Psoas muscle (tissue), 8 donors: ENCODE measurements around the gene CELF4. TPM values are rescaled to one million over a fixed set of nuclear protein-coding genes. Genes with fewer than 3 reads are reported as not detected.

Experiments
- ATAC-seq, 4 donors: fragments of 200-7000 bp; cut with Tn5 transposase; one replicate each; pipeline ENCODE4 v1.9.1; 2020; ENCODE audit warnings: moderate library complexity in 3 of 4, mild to moderate bottlenecking in 2 of 4
- DNase-seq, 2 donors: peaks; one replicate each; pipeline ENCODE4 v3.0.0-alpha.2; 2020
- H3K27ac ChIP-seq: fragments of 200-600 bp; one replicate; pipeline ENCODE4 v1.8.0; 2022
- H3K27me3 ChIP-seq, 3 donors: fragments of 200-600 bp in 1 of 3; one replicate each; pipeline versions ENCODE4 v1.6.1 to v1.8.0; 2013 to 2022; ENCODE audit warnings: low read length in 2 of 3, mild to moderate bottlenecking in 2 of 3, moderate library complexity in 1 of 3; ENCODE audit not compliant: insufficient read depth in 3 of 3
- H3K36me3 ChIP-seq, 2 donors: fragments of 200-600 bp in 1 of 2; one replicate each; pipeline versions ENCODE4 v1.6.1 to v1.8.0; 2013 to 2022; ENCODE audit warnings: low read depth in 1 of 2, mild to moderate bottlenecking in 1 of 2, moderate library complexity in 1 of 2; ENCODE audit not compliant: insufficient read depth in 1 of 2
- H3K4me1 ChIP-seq: fragments of 200-600 bp; one replicate; pipeline ENCODE4 v1.8.0; 2022
- H3K4me3 ChIP-seq: fragments of 200-600 bp; one replicate; pipeline ENCODE4 v1.8.0; 2022; ENCODE audit warnings: mild to moderate bottlenecking
- H3K9me3 ChIP-seq: fragments of 200-600 bp; one replicate; pipeline ENCODE4 v1.8.0; 2022
- WGBS, 3 donors: extraction: QIAGEN DNeasy Blood & Tissue Kit; methylation state at CpG; one replicate each; pipeline versions ENCODE4 v1.1.6 to v1.1.7; 2013; 5-methylcytosine and 5-hydroxymethylcytosine counted together
- intact Hi-C, 2 donors: fragments of 100-400 bp; cut with DNase I; formaldehyde crosslinking; loops; one replicate each; pipeline versions ENCODE4 v1.11.0 to v1.14.2; 2022
- polyA plus RNA-seq, 3 donors: library from polyadenylated mRNA; stranded (reverse); fragments of 200-250 nt; gene quantifications; one replicate each; pipeline ENCODE4 v1.2.3, GENCODE V29; 2013
- total RNA-seq, 4 donors: library from RNA; stranded (reverse); fragmentation: NEBNext Ultra II Directional in 2 of 4; extraction: Animal tissue kit (Norgen Biotek cat#: 25700) in 2 of 4; gene quantifications; one replicate each; pipeline versions ENCODE4 v1.2.1 to v1.2.4, GENCODE V29; 2021 to 2023
- TF ChIP-seq, protein P1 (sequence below): fragments of 200-600 bp; IDR thresholded peaks from one replicate; pipeline ENCODE4 v1.8.0; 2022; ENCODE audit warnings: antibody characterized with exemption
- donor health status: healthy with polysubstance abuse.
- donor health status: DM: no; HTN: no; CAD: no; lungs with moderate emphysema.
- donor health status: Bipolar disorder and iron deficiency.
- donor health status: healthy.
- donor health status: DM: yes; HTN: yes; CAD: no.
- donor health status: DM: no; HTN: no; CAD: no.
- donor health status: DM: no; HTN: no; CAD: no.
- donor health status: DM: yes; HTN: yes; CAD: no.

CELF4 gene
- total and polyA plus RNA-seq, 7 donors, result 0.17 to 0.28 (median 0.17) TPM; not detected in 3

DNA sequence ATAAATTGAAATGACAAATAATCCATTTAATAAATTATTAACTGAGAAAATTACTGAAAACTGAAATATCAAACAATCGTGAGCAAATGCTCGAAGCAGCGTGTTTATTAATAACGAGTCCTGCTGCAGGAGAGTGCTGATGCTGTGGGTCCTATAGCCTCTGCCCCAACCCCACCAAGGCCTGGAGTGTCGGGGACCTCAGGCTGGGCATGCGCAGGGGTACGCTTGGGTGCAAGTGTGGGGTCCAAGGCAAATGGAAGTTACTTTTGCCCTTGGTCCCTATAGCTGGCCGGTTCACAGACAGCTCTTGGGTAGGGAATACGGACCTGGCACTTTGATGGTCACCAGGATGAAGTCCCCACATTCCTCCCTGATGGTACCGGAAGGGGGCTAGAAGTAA, 43.3 kb upstream of the CELF4 start:
- ATAC-seq, result no peak
- 89 to 96% (median 94%) methylated on average over 10 of the region's 10 CpGs for WGBS, 3 donors

GRCh38 chr18:37607281-37607680, 41.7 kb upstream of the CELF4 start:
- intact Hi-C loops, result no loop called here
- H3K36me3 ChIP-seq, result no peaks in the 10 kb centered on the region
- H3K27ac ChIP-seq, result no peak overlapping the region
- peaks cover 0 to 4% (median 0%) of the 10 kb centered on the region in 3 donors for H3K27me3 ChIP-seq
- 83 to 89% (median 87%) methylated on average over 11 of the region's 11 CpGs for WGBS, 3 donors
- H3K4me1 ChIP-seq, result no peaks in the 10 kb centered on the region
- no peak overlapping the region for H3K4me3 ChIP-seq
- ATAC-seq (no peak), DNase-seq (no peak)
- TF ChIP-seq, protein P1, sequence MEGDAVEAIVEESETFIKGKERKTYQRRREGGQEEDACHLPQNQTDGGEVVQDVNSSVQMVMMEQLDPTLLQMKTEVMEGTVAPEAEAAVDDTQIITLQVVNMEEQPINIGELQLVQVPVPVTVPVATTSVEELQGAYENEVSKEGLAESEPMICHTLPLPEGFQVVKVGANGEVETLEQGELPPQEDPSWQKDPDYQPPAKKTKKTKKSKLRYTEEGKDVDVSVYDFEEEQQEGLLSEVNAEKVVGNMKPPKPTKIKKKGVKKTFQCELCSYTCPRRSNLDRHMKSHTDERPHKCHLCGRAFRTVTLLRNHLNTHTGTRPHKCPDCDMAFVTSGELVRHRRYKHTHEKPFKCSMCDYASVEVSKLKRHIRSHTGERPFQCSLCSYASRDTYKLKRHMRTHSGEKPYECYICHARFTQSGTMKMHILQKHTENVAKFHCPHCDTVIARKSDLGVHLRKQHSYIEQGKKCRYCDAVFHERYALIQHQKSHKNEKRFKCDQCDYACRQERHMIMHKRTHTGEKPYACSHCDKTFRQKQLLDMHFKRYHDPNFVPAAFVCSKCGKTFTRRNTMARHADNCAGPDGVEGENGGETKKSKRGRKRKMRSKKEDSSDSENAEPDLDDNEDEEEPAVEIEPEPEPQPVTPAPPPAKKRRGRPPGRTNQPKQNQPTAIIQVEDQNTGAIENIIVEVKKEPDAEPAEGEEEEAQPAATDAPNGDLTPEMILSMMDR, result no peak
- no peaks in the 10 kb centered on the region for H3K9me3 ChIP-seq

More for the DNA sequence above, 43.3 kb upstream of the CELF4 start:
- no peaks in the 10 kb centered on the region for H3K4me1 ChIP-seq
- TF ChIP-seq, protein P1, result no peak
- DNase-seq, result no peak
- intact Hi-C loops, result no loop called here
- no peaks in the 10 kb centered on the region for H3K36me3 ChIP-seq
- H3K9me3 ChIP-seq, result no peaks in the 10 kb centered on the region
- H3K4me3 ChIP-seq, result no peak overlapping the region
- peaks cover 0 to 4% (median 0%) of the 10 kb centered on the region in 3 donors for H3K27me3 ChIP-seq
- H3K27ac ChIP-seq, result no peak overlapping the region

DNA sequence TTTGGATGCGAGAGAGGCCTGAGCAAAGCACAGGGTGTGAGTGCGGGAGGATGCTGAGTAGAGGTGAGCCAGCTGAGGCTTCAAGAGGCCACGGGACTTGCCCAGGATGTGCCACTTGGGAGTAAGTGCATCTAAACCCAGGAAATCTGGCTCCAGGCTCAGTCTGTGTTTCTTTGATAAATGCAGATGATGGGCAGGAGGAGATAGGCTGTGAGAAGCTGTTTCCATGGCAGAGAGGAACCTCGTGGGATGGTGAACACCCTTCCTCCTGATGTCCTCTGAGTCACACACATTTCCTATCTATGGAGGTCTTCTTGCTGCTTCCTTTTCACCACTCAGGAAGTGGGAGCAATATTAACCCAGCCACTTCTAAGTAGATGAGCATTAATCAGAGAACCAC, 38.4 kb upstream of the CELF4 start:
- 64 to 84% (median 74%) methylated on average over 4 of the region's 4 CpGs for WGBS, 3 donors
- TF ChIP-seq, protein P1, result no peak
- no peak overlapping the region for H3K4me3 ChIP-seq
- no peaks in the 10 kb centered on the region for H3K27me3 ChIP-seq
- no peaks in the 10 kb centered on the region for H3K9me3 ChIP-seq
- ATAC-seq (no peak), DNase-seq (no peak)
- intact Hi-C loops, result no loop called here
- no peak overlapping the region for H3K27ac ChIP-seq
- H3K36me3 ChIP-seq, result no peaks in the 10 kb centered on the region
- no peaks in the 10 kb centered on the region for H3K4me1 ChIP-seq

DNA sequence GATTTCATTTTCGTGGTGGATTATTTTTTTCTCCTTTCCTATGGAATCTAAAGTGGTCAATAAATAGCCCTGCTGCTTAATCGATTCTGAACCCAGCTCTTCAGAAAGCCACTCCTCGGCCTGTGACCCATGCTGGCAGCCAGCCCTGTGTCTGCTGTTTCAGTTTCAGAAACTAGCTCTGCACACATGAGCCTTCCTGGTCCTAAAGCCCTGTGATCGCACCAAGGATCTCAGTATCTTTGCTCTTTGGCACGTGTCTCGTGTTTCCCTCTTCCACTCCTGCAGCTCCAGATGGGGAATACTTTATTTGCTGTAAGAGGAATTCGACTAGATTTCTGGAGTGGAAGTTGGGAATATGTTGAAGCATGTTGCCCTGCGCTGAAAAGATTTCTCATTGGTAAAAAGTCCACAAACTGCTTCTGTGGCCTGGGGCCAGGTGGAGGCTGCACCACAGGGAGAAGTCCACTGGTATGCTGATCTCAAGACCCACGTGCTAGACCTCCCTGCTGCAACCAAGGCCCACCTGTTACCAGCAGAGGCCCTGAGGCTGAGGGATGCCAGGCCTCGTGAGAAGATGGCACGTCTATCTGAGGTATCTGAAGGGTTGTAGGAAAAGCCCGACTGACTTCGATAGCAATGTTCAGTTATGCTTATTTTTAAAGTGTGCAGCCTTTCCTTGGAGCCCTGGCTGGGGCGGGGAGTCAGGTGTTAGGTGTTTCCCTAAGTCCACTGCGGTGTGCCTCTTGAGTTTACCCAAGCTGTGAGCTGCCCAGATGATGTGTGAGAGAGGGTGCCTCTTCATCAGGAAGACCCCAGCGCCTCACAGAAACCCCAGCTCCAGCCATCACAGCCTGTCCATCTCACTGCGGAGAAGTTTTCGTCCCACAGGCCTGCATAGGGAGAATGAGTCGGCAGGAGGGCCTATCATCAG, 33.6 kb upstream of the CELF4 start:
- H3K9me3 ChIP-seq, result no peaks in the 10 kb centered on the region
- TF ChIP-seq, protein P1, result no peak
- DNase-seq, result no peak
- no peak overlapping the region for H3K4me3 ChIP-seq
- intact Hi-C loops, result no loop called here
- H3K27me3 ChIP-seq, result no peaks in the 10 kb centered on the region
- H3K27ac ChIP-seq, result no peak overlapping the region
- no peaks in the 10 kb centered on the region for H3K4me1 ChIP-seq
- H3K36me3 ChIP-seq, result no peaks in the 10 kb centered on the region
- no peak for ATAC-seq
- WGBS, 3 donors, result 53 to 58% (median 55%) methylated on average over 19 of the region's 19 CpGs
